ENCODE results near the gene CDC42BPG. TPM values are rescaled to one million over a fixed set of nuclear protein-coding genes. Genes with fewer than 3 reads are reported as not detected.

CDC42BPG gene
- total RNA-seq, 2 experiments from 2014 or later = 3.4 to 3.5 TPM

GRCh38 chr11:64784813-64785581 is 59.5 kb downstream of the CDC42BPG start:
- Mint-ChIP-seq H3K27me3 (no peaks in the 10 kb centered on the region), H3K36me3 (peaks cover 3% of the 10 kb centered on the region), H3K4me3 (no peak overlapping the region), H3K9me3 (no peaks in the 10 kb centered on the region), H3K4me1 (peaks cover 10% of the 10 kb centered on the region), H3K27ac (no peak overlapping the region)
- no peak for DNase-seq
- POLR2A ChIA-PET = interaction anchor here (0.7 to 0.9 kb wide), 3 partner anchors 9 to 453 kb away, joined by 3 to 5 read pairs (median 3); no protein-coding TSS in a partner anchor
- no peak for ATAC-seq (ENCODE audit: low read depth)

GRCh38 chr11:64778473-64779298 is 65.8 kb downstream of the CDC42BPG start, which contains the start of gene SF1:
SF1 (minus strand) TSS chr11:64778542; CDS start chr11:64778392, 150 bp downstream.
- H3K27me3 Mint-ChIP-seq = no peaks in the 10 kb centered on the region
- peak; percentile 89 for ATAC-seq (ENCODE audit: low read depth)
- H3K4me1 Mint-ChIP-seq = peaks cover 47% of the 10 kb centered on the region
- peaks cover 33% of the 10 kb centered on the region for H3K36me3 Mint-ChIP-seq
- peak; percentile 95 for DNase-seq
- no peaks in the 10 kb centered on the region for H3K9me3 Mint-ChIP-seq
- H3K4me3 Mint-ChIP-seq = peak within 1 kb of the TSS; percentile 88
- H3K27ac Mint-ChIP-seq = peak within 1 kb of the TSS; percentile 97
- POLR2A ChIA-PET = interaction anchor here (0.6 to 11.0 kb wide), 24 partner anchors 10 to 640 kb away, joined by 3 to 157 read pairs (median 6); partner anchors contain the start of genes EHD1, MAP4K2, MEN1 and PRDX5

DNA sequence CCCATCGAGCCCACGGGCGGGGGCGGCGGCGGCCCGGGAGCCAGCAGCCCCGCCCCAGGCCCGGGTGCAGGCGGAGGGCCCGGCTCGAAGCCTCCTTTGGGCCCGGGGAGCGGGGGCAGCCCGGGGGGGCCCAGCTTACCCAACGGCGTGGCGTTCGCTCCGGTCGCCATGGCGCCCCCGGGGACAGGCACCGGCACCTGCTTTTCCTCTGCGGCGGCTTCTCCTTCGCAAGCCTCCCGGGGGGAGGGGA is 66.3 kb downstream of the CDC42BPG start:
- POLR2A ChIA-PET = interaction anchor here (0.9 to 11.0 kb wide), 12 partner anchors 10 to 461 kb away, joined by 3 to 157 read pairs (median 8); partner anchors contain the start of genes EHD1, MAP4K2, PRDX5 and PYGM
- H3K4me3 Mint-ChIP-seq = peak overlapping the region; percentile 88
- peaks cover 53% of the 10 kb centered on the region for H3K4me1 Mint-ChIP-seq
- peaks cover 38% of the 10 kb centered on the region for H3K36me3 Mint-ChIP-seq
- peak overlapping the region; percentile 97 for H3K27ac Mint-ChIP-seq
- no peaks in the 10 kb centered on the region for H3K27me3 Mint-ChIP-seq
- DNase-seq (no peak), ATAC-seq (ENCODE audit: low read depth) (no peak)
- H3K9me3 Mint-ChIP-seq = no peaks in the 10 kb centered on the region

DNA sequence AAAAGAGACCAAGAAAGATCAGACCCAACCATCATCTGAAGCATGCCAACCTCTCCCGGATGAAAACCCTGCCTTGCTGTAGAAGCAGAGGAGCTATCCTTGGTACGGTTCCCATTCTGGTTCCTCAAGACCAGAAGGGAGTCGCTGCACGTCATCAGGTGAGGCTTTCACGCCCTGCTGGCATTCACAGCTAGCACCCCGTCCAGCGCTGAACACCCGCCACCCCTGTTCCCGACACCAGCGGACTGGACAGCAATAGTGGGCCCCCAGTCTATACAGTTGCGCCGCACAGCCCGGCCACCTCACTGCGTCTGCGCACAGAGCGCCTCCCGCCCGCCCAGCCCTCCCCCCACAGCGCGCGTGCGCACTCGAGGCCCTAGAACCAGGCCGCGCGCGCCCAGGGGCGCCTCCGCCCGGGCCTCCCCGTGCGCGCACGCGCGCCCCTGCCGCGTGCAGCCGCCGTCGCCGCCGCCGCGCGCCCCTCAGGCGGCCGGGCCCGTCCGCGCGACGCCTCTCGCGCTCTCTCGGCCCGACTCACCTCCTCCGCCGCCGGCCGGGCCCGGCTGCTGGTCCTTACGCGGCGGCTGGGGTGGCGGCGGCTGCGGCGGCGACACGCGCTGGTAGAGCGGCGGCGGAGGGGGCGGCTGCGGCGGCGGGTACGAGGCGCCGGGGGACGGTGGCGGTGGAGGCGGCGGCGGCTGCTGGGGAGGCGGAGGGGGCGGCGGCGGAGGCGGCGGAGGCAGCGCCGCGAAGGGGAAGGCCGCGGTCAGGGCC is 66.8 kb downstream of the CDC42BPG start:
- POLR2A ChIA-PET = interaction anchor here (1.4 to 11.0 kb wide), 6 partner anchors 14 to 100 kb away, joined by 3 to 157 read pairs (median 19); partner anchors contain the start of genes EHD1, MAP4K2, PYGM and RASGRP2
- peak overlapping the region; percentile 63 for H3K27ac Mint-ChIP-seq
- DNase-seq = peak; percentile 93
- peak; percentile 6 for ATAC-seq (ENCODE audit: low read depth)
- no peaks in the 10 kb centered on the region for H3K9me3 Mint-ChIP-seq
- peaks cover 43% of the 10 kb centered on the region for H3K36me3 Mint-ChIP-seq
- H3K27me3 Mint-ChIP-seq = no peaks in the 10 kb centered on the region
- peak overlapping the region; percentile 86 for H3K4me3 Mint-ChIP-seq
- H3K4me1 Mint-ChIP-seq = peaks cover 58% of the 10 kb centered on the region

DNA sequence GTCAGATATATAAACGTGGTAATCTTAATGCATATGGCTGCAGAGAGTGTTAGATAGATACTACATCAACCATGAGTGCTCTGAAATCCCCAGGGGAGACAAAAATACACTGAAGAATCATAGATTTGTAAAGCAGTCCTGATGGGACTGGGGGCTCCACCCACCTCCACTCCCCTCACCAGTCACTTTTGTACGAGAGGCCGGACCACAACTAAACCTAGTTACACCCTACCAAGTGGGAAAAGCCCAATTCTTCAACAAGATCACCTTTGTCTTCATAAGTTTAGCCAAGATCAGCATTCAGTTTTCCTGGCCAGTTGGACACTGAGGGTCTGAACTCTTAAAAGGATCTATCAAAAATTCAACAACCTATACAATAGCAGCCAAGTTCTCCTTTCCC is 67.6 kb downstream of the CDC42BPG start:
- Mint-ChIP-seq H3K9me3 (no peaks in the 10 kb centered on the region), H3K4me3 (peak overlapping the region; percentile 86), H3K4me1 (peaks cover 65% of the 10 kb centered on the region), H3K36me3 (peaks cover 49% of the 10 kb centered on the region), H3K27me3 (no peaks in the 10 kb centered on the region), H3K27ac (peak overlapping the region; percentile 63)
- DNase-seq (no peak), ATAC-seq (ENCODE audit: low read depth) (no peak)
- POLR2A ChIA-PET = interaction anchor here (2.2 to 11.0 kb wide), 5 partner anchors 13 to 33 kb away, joined by 12 to 157 read pairs (median 26); partner anchors contain the start of genes MAP4K2, PYGM and RASGRP2

DNA sequence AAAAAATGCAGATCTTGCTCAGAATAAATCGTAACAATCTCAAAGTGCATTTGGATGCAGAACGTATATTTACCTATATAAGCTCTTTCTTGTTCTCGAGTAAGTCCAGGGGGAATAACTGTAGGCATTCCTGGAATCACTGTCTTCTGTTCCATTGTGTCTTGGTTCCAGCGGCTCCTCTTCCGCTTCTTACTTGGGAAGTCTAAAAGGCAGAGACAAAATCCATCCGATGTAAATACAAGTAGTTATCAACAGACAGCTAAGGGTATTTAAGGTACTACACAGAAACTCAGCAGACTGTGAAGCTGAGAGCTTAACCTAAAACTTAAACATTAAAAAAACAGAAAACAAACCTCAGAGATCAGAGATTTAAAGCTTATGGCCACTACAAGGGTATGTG is 68.0 kb downstream of the CDC42BPG start:
- Mint-ChIP-seq H3K27me3 (no peaks in the 10 kb centered on the region), H3K36me3 (peaks cover 51% of the 10 kb centered on the region), H3K27ac (peak overlapping the region; percentile 63), H3K9me3 (no peaks in the 10 kb centered on the region), H3K4me3 (peak overlapping the region; percentile 86), H3K4me1 (peaks cover 69% of the 10 kb centered on the region)
- POLR2A ChIA-PET = interaction anchor here (1.4 to 11.0 kb wide), 3 partner anchors 13 to 83 kb away, joined by 6 to 157 read pairs (median 18); partner anchors contain the start of genes PYGM and RASGRP2
- ATAC-seq (ENCODE audit: low read depth) (no peak), DNase-seq (no peak)

DNA sequence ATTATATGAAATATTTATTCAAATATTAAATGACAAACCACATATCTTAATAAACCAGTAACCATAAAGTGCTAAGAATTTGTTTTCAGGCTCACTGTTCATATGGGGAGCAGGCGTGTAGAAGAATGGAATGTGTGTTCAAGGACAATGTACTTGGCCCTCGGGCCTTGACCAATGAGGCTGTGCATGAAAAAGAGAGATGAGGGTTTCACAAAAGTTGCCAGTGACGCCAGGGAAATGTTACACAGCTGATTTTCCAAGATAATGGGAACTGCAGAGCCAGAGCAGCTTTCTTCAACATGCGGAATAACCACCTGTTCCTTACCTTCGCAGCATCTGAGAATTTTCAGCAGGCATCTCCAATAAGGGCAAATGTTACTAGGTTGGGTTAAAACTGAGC is 70.3 kb downstream of the CDC42BPG start:
- Mint-ChIP-seq H3K9me3 (no peaks in the 10 kb centered on the region), H3K27me3 (no peaks in the 10 kb centered on the region), H3K4me3 (peak overlapping the region; percentile 16), H3K4me1 (peaks cover 65% of the 10 kb centered on the region), H3K36me3 (peaks cover 62% of the 10 kb centered on the region), H3K27ac (no peak overlapping the region)
- DNase-seq = no peak
- POLR2A ChIA-PET = interaction anchor here (3.0 to 11.0 kb wide), 2 partner anchors 11 to 30 kb away, joined by 18 to 157 read pairs; partner anchors contain the start of genes PYGM and RASGRP2
- no peak for ATAC-seq (ENCODE audit: low read depth)

Other genes starting within 250 kb of the CDC42BPG start
- under 1 TPM in 1 of 2 experiments, not detected in 1; 0.36 TPM for gene NRXN2, start 121.5 kb downstream of the CDC42BPG start, total RNA-seq
- gene RASGRP2, start 100.5 kb downstream of the CDC42BPG start, total RNA-seq = 100 to 1,000 TPM; 159 to 162 TPM
- gene PYGM, start 84.7 kb downstream of the CDC42BPG start, total RNA-seq = 1 to 10 TPM; 3.8 to 7.2 TPM
- gene SF1, start 66.1 kb downstream of the CDC42BPG start, total RNA-seq = 100 to 1,000 TPM; 519 to 524 TPM
- gene MAP4K2, start 41.4 kb downstream of the CDC42BPG start, total RNA-seq = 10 to 100 TPM; 92.0 to 96.2 TPM
- gene MEN1, start 34.1 kb downstream of the CDC42BPG start, total RNA-seq = 10 to 100 TPM; 37.4 to 39.0 TPM
- gene EHD1, start 34.0 kb upstream of the CDC42BPG start, total RNA-seq = 100 to 1,000 TPM; 187 to 195 TPM
- 10 to 100 TPM; 34.5 to 39.7 TPM for gene ATG2A, start 72.6 kb upstream of the CDC42BPG start, total RNA-seq
- 10 to 100 TPM; 18.6 to 22.3 TPM for gene PPP2R5B, start 80.0 kb upstream of the CDC42BPG start, total RNA-seq
- gene GPHA2, start 91.2 kb upstream of the CDC42BPG start, total RNA-seq = not detected
- not detected for gene MAJIN, start 127.5 kb upstream of the CDC42BPG start, total RNA-seq
- gene BATF2, start 152.3 kb upstream of the CDC42BPG start, total RNA-seq = 1 to 10 TPM; 1.2 TPM
- gene ARL2, start 169.5 kb upstream of the CDC42BPG start, total RNA-seq = 10 to 100 TPM; 69.5 to 70.2 TPM
- gene SNX15, start 182.8 kb upstream of the CDC42BPG start, total RNA-seq = 10 to 100 TPM; 22.4 to 28.3 TPM
- 10 to 100 TPM; 24.2 to 25.8 TPM for gene SAC3D1, start 196.6 kb upstream of the CDC42BPG start, total RNA-seq
- 10 to 100 TPM; 19.8 to 22.3 TPM for gene NAALADL1, start 213.9 kb upstream of the CDC42BPG start, total RNA-seq
- gene CDCA5, start 239.4 kb upstream of the CDC42BPG start, total RNA-seq = 10 to 100 TPM; 85.5 to 95.7 TPM
- 10 to 100 TPM; 37.3 to 41.2 TPM for gene ZFPL1, start 239.6 kb upstream of the CDC42BPG start, total RNA-seq